BLaER1 (cell line): Measurements from ENCODE around the gene COL8A1.
"Not testable (repeated sequence)": the region's sequence is repeated elsewhere in the genome, so short reads cannot be mapped to it uniquely, and the experiment has no call there.

Experiments
- H3K27ac ChIP-seq: shearing (Covaris generic); formaldehyde crosslinking; 2 replicates; pipeline ENCODE4 v1.8.1; 2022
- H3K27me3 ChIP-seq: shearing (Covaris generic); formaldehyde crosslinking; 2 replicates; pipeline ENCODE4 v1.8.1; 2022
- H3K36me3 ChIP-seq: shearing (Covaris generic); formaldehyde crosslinking; 2 replicates; pipeline ENCODE4 v1.8.1; 2022
- H3K4me1 ChIP-seq: shearing (Covaris generic); formaldehyde crosslinking; 2 replicates; pipeline ENCODE4 v1.8.1; 2022
- H3K4me2 ChIP-seq: shearing (Covaris generic); formaldehyde crosslinking; 2 replicates; pipeline ENCODE4 v1.8.1; 2022
- H3K4me3 ChIP-seq: shearing (Covaris generic); formaldehyde crosslinking; 2 replicates; pipeline ENCODE4 v1.8.1; 2022
- H3K9ac ChIP-seq: shearing (Covaris generic); formaldehyde crosslinking; 2 replicates; pipeline ENCODE4 v1.8.1; 2022
- H3K9me3 ChIP-seq: shearing (Covaris generic); formaldehyde crosslinking; 2 replicates; pipeline ENCODE4 v1.8.1; 2022
- H4K20me1 ChIP-seq: shearing (Covaris generic); formaldehyde crosslinking; 2 replicates; pipeline ENCODE4 v1.8.1; 2022
- Cebpa-rat ChIP-seq: shearing (Covaris generic); IDR thresholded peaks from 2 replicates; pipeline ENCODE4 v1.8.1; 2022

COL8A1 gene

DNA sequence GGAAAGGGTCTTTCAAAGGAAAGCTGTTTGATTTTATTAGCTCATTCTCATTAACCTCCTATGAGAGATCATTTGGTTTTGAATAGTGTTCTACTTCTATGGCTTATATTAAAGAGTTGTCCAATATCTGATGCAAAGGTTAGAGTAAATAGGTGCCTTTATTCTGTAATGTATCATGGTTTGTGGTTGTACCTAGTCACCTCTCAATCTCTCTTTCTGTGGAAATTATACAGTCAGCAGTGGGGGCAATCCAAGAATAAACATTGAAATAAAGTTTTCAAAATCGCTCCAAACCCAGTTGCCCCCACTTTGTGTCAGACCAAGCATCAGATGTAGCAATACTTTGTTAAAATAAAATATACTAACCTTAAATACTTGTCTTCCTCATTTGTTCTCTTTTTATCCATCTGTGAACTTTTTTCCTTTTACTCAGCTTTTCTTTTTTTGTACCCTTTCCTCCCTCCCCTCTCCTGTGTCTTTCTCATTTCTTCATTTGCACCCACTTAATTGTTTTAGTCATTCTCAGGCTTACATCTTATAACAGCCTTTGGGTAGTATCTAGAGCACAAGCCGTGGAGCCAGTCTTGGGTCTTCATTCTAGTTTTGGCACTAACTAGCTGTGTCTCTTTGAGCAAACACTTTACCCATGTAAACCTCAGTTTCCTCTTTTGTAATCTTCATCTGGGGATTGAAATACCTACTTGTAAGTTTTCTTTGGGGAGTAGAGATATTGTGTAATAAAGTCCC lies 196.0 kb downstream of the COL8A1 start:
- no peak for TF ChIP-seq Cebpa-rat
- H3K4me3 ChIP-seq: no peak overlapping the region
- peaks cover 94% of the 10 kb centered on the region for H4K20me1 ChIP-seq
- no peaks in the 10 kb centered on the region for H3K27me3 ChIP-seq
- H3K9ac ChIP-seq: no peak overlapping the region
- H3K27ac ChIP-seq: no peak overlapping the region
- no peak overlapping the region for H3K4me2 ChIP-seq
- no peaks in the 10 kb centered on the region for H3K36me3 ChIP-seq
- no peaks in the 10 kb centered on the region for H3K4me1 ChIP-seq
- no peaks in the 10 kb centered on the region for H3K9me3 ChIP-seq

DNA sequence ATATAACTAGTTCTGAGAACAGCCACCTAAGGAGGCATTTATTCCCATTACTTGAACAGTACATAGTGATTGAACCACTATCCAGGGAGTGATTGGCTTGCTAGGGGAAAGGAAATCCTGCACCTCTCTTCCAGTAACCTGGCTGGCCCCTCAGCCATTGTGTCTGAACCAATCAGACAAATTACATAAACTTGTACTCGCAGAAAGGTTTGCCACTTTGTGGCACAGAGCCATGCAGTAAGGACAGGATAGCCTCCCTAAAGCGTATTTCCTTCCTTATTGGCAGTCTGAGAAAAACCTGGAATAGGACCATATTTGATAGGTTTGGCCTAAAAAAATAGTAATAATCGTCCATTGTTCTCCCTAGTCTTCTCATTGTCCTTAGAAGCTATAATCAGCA lies 198.3 kb downstream of the COL8A1 start:
- H3K4me2 ChIP-seq: no peak overlapping the region
- no peaks in the 10 kb centered on the region for H3K27me3 ChIP-seq
- H3K36me3 ChIP-seq: no peaks in the 10 kb centered on the region
- no peaks in the 10 kb centered on the region for H3K9me3 ChIP-seq
- H3K4me3 ChIP-seq: no peak overlapping the region
- H4K20me1 ChIP-seq: peaks cover 79% of the 10 kb centered on the region
- TF ChIP-seq Cebpa-rat: no peak
- H3K9ac ChIP-seq: no peak overlapping the region
- no peaks in the 10 kb centered on the region for H3K4me1 ChIP-seq
- H3K27ac ChIP-seq: no peak overlapping the region

DNA sequence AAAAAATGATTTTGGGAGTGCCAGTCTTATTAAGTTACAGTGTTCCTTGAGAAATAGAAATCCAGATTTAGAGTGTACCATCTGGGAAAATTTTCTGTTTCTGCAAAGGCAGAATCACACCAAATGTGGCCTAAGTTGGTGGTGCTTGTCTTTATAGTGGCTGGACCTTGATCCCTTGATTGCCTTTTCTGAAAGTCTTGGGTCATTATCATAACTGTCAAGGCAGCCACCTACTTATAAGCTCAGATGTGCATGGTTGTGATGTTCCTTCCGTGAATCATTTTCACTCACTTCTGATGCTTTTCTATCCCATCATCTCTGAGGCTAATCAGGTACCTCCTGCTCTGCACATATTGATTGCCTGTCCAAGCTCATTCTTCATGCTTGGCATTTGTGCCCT lies 199.3 kb downstream of the COL8A1 start:
- Histone ChIP-seq H3K27ac (no peak overlapping the region), H3K4me3 (no peak overlapping the region), H3K36me3 (no peaks in the 10 kb centered on the region), H3K9ac (no peak overlapping the region), H3K9me3 (no peaks in the 10 kb centered on the region), H3K4me1 (no peaks in the 10 kb centered on the region), H3K4me2 (no peak overlapping the region), H4K20me1 (peaks cover 81% of the 10 kb centered on the region), H3K27me3 (no peaks in the 10 kb centered on the region)
- no peak for TF ChIP-seq Cebpa-rat

GRCh38 chr3:99838755-99839154 lies 200.4 kb downstream of the COL8A1 start:
- no peak overlapping the region for H3K27ac ChIP-seq
- H3K36me3 ChIP-seq: no peaks in the 10 kb centered on the region
- H3K9me3 ChIP-seq: no peaks in the 10 kb centered on the region
- no peak overlapping the region for H3K4me3 ChIP-seq
- H3K4me2 ChIP-seq: no peak overlapping the region
- H3K9ac ChIP-seq: no peak overlapping the region
- H3K27me3 ChIP-seq: no peaks in the 10 kb centered on the region
- peaks cover 5% of the 10 kb centered on the region for H3K4me1 ChIP-seq
- TF ChIP-seq Cebpa-rat: no peak
- peaks cover 80% of the 10 kb centered on the region for H4K20me1 ChIP-seq

GRCh38 chr3:99839613-99840012 lies 201.2 kb downstream of the COL8A1 start:
- Histone ChIP-seq H3K4me3 (no peak overlapping the region), H3K4me2 (no peak overlapping the region), H3K27me3 (no peaks in the 10 kb centered on the region), H3K4me1 (peaks cover 13% of the 10 kb centered on the region), H4K20me1 (peaks cover 80% of the 10 kb centered on the region), H3K9ac (no peak overlapping the region), H3K9me3 (no peaks in the 10 kb centered on the region), H3K27ac (no peak overlapping the region), H3K36me3 (no peaks in the 10 kb centered on the region)
- TF ChIP-seq Cebpa-rat: no peak

GRCh38 chr3:99841949-99842348 lies 203.6 kb downstream of the COL8A1 start:
- H3K9ac ChIP-seq, H3K27ac ChIP-seq, H3K9me3 ChIP-seq, H3K4me3 ChIP-seq, H3K27me3 ChIP-seq, H3K36me3 ChIP-seq, H3K4me2 ChIP-seq: not testable (repeated sequence)
- H4K20me1 ChIP-seq: peaks cover 67% of the 10 kb centered on the region
- H3K4me1 ChIP-seq: peaks cover 36% of the 10 kb centered on the region

DNA sequence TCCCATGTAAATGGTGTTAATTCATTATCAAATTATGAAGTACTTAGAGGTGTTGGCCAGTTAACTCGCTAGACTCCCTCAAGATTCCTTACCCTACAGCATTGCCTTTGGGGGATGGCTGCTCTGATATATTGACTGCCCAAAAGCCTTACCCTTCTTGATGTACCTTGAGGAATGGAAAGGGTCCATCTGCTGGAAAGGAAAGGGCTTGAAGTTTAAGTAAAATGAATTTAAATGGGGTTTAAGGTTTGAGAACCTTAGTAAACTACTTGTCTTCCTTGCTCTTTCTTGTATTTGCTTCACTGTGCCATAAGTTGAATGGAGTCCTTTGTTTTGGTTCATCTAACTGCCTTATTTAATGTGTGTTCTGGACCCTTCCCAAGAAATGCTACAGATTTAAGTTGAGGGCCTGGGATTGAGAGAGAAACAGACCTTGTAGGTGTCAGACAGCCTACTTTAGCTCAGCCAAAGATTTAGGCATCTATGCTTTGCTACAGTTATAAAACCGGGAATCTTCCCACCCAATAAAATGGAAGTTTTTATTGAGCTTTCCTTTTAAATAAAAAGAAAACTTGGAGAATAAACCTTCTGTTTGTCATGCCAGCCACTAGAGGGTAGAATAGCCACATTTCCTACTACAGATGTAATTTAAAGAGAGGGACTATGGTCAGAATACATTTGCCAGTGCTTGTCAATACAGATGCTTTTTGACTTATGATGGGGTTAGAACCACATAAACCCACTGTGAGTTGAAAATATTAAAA lies 204.6 kb downstream of the COL8A1 start:
- no peak for TF ChIP-seq Cebpa-rat
- Histone ChIP-seq H3K4me3 (no peak overlapping the region), H3K4me2 (peak overlapping the region; percentile 67), H4K20me1 (peaks cover 60% of the 10 kb centered on the region), H3K27me3 (no peaks in the 10 kb centered on the region), H3K36me3 (no peaks in the 10 kb centered on the region), H3K9me3 (no peaks in the 10 kb centered on the region), H3K9ac (no peak overlapping the region), H3K27ac (no peak overlapping the region), H3K4me1 (peaks cover 42% of the 10 kb centered on the region)

- no peak for TF ChIP-seq Cebpa-rat
- H3K27ac ChIP-seq: peak overlapping the region; percentile 32; the same call in 1 of the 2 replicates
- H3K4me3 ChIP-seq: no peak overlapping the region
- H3K36me3 ChIP-seq: no peaks in the 10 kb centered on the region
- no peaks in the 10 kb centered on the region for H3K27me3 ChIP-seq
- 0 out of 2 replicates have a peak overlapping the region, but pooled peaks have one; percentile 21 for H3K9ac ChIP-seq
- peaks cover 42% of the 10 kb centered on the region for H3K4me1 ChIP-seq
- peaks cover 59% of the 10 kb centered on the region for H4K20me1 ChIP-seq
- H3K9me3 ChIP-seq: no peaks in the 10 kb centered on the region
- peak overlapping the region; percentile 67 for H3K4me2 ChIP-seq
These were observed 205.3 kb downstream of the COL8A1 start for GRCh38 chr3:99843590-99844258.

- Histone ChIP-seq H3K9me3 (no peaks in the 10 kb centered on the region), H3K27me3 (no peaks in the 10 kb centered on the region), H3K9ac (no peak overlapping the region), H4K20me1 (peaks cover 57% of the 10 kb centered on the region), H3K36me3 (no peaks in the 10 kb centered on the region), H3K27ac (no peak overlapping the region), H3K4me1 (peaks cover 42% of the 10 kb centered on the region), H3K4me2 (peak overlapping the region; percentile 67), H3K4me3 (no peak overlapping the region)
- no peak for TF ChIP-seq Cebpa-rat
These were observed 206.9 kb downstream of the COL8A1 start for GRCh38 chr3:99845331-99845730.

GRCh38 chr3:99845999-99846398 lies 207.6 kb downstream of the COL8A1 start:
- no peak for TF ChIP-seq Cebpa-rat
- H3K9ac ChIP-seq: no peak overlapping the region

More at GRCh38 chr3:99845999-99846398, 207.6 kb downstream of the COL8A1 start:
- Histone ChIP-seq H3K4me3 (no peak overlapping the region), H3K4me2 (no peak overlapping the region), H3K27ac (no peak overlapping the region), H3K27me3 (no peaks in the 10 kb centered on the region), H3K9me3 (no peaks in the 10 kb centered on the region), H3K36me3 (no peaks in the 10 kb centered on the region), H4K20me1 (peaks cover 63% of the 10 kb centered on the region), H3K4me1 (peaks cover 42% of the 10 kb centered on the region)
